OCI-LY3 (cell line): ENCODE results near the gene SMIM22.

Source experiments
- H2AFZ ChIP-seq: fragments of 200-600, 300-600 bp; shearing (Covaris generic); 2 replicates; pipeline ENCODE4 v1.6.0; 2014; ENCODE audit warnings: antibody characterized with exemption, low read depth, low read length
- H3K27ac ChIP-seq: fragments of 200-600, 300-600 bp; sonication (generic); 2 replicates; pipeline ENCODE4 v1.5.1; 2014; ENCODE audit warnings: mild to moderate bottlenecking, low read length, moderate library complexity, mixed read lengths
- H3K27me3 ChIP-seq: fragments of 200-600, 300-600 bp; sonication (generic); 2 replicates; pipeline ENCODE4 v1.6.1; 2014; ENCODE audit warnings: low read depth, low read length, mixed read lengths
- H3K36me3 ChIP-seq: fragments of 200-600, 300-600 bp; sonication (generic); replicated peaks from 2 replicates; pipeline ENCODE3; 2014; ENCODE audit warnings: low read depth, low read length, mixed read lengths
- H3K4me1 ChIP-seq: fragments of 300-600, 200-600 bp; sonication (generic); 2 replicates; pipeline ENCODE4 v1.6.1; 2014; ENCODE audit warnings: low read length, mixed read lengths
- H3K4me2 ChIP-seq: fragments of 200-600, 300-600 bp; sonication (generic); 2 replicates; pipeline ENCODE4 v1.6.1; 2014; ENCODE audit warnings: low read length, mixed read lengths
- H3K4me3 ChIP-seq: fragments of 300-600, 200-600 bp; sonication (generic); 2 replicates; pipeline ENCODE4 v1.5.1; 2014; ENCODE audit warnings: antibody characterized with exemption, mild to moderate bottlenecking, low read length, moderate library complexity
- H3K79me2 ChIP-seq: fragments of 300-600, 200-600 bp; shearing (Covaris generic); 2 replicates; pipeline ENCODE4 v1.6.1; 2014; ENCODE audit warnings: mild to moderate bottlenecking, low read length, mixed read lengths
- H3K9ac ChIP-seq: fragments of 300-600, 200-600 bp; shearing (Covaris generic); 2 replicates; pipeline ENCODE4 v1.6.0; 2014; ENCODE audit warnings: mild to moderate bottlenecking, low read length, moderate library complexity
- H3K9me3 ChIP-seq: fragments of 200-600, 300-600 bp; shearing (Covaris generic); 2 replicates; pipeline ENCODE4 v1.6.1; 2014; ENCODE audit warnings: low read length, mixed read lengths; ENCODE audit not compliant: insufficient read depth
- H4K20me1 ChIP-seq: fragments of 200-600, 300-600 bp; sonication (generic); 2 replicates; pipeline ENCODE4 v1.6.1; 2016; ENCODE audit warnings: low read length, mixed read lengths; ENCODE audit not compliant: insufficient read depth
- CTCF ChIP-seq: fragments of 200-600, 300-600 bp; sonication (generic); IDR thresholded peaks from 2 replicates; pipeline ENCODE4 v1.5.1; 2014; ENCODE audit warnings: antibody characterized with exemption, low read length, low read depth
- EZH2phosphoT487 ChIP-seq: fragments of 200-600 bp; shearing (Covaris generic); IDR thresholded peaks from 2 replicates; pipeline ENCODE4 v1.6.1; 2018; ENCODE audit warnings: antibody characterized with exemption, mixed run types, low read depth

SMIM22 gene

GRCh38 chr16:4828567-4829321 lies 33.6 kb downstream of the SMIM22 start:
- H4K20me1 ChIP-seq: 0 out of 2 replicates have a peak, but pooled peaks cover under 1% of the 10 kb centered on the region
- H3K27ac ChIP-seq: no peak overlapping the region
- H3K36me3 ChIP-seq: peaks cover 64% of the 10 kb centered on the region

GRCh38 chr16:4830408-4830807 lies 35.2 kb downstream of the SMIM22 start:
- peaks cover 67% of the 10 kb centered on the region for H3K36me3 ChIP-seq
- H3K27me3 ChIP-seq: no peaks in the 10 kb centered on the region
- H3K27ac ChIP-seq: no peak overlapping the region
- no peak overlapping the region for H2AFZ ChIP-seq
- no peak overlapping the region for H3K9ac ChIP-seq
- H3K4me2 ChIP-seq: no peak overlapping the region
- H3K79me2 ChIP-seq: peaks cover 18% of the 10 kb centered on the region
- TF ChIP-seq EZH2phosphoT487 (no peak), CTCF (no peak)
- no peaks in the 10 kb centered on the region for H3K9me3 ChIP-seq
- H3K4me1 ChIP-seq: no peaks in the 10 kb centered on the region
- peaks cover 6% of the 10 kb centered on the region; the same call in 1 of the 2 replicates for H4K20me1 ChIP-seq
- no peak overlapping the region for H3K4me3 ChIP-seq

More at GRCh38 chr16:4828567-4829321, 33.6 kb downstream of the SMIM22 start:
- Histone ChIP-seq H2AFZ (no peak overlapping the region), H3K79me2 (0 out of 2 replicates have a peak, but pooled peaks cover 6% of the 10 kb centered on the region), H3K9me3 (no peaks in the 10 kb centered on the region), H3K4me3 (no peak overlapping the region), H3K27me3 (no peaks in the 10 kb centered on the region), H3K9ac (no peak overlapping the region), H3K4me2 (no peak overlapping the region), H3K4me1 (no peaks in the 10 kb centered on the region)
- no peak for TF ChIP-seq CTCF
- TF ChIP-seq EZH2phosphoT487: no peak

- Histone ChIP-seq H3K9ac (no peak overlapping the region), H3K36me3 (peaks cover 68% of the 10 kb centered on the region), H3K4me3 (no peak overlapping the region), H2AFZ (no peak overlapping the region), H3K27me3 (no peaks in the 10 kb centered on the region), H3K79me2 (peaks cover 26% of the 10 kb centered on the region), H3K9me3 (no peaks in the 10 kb centered on the region), H4K20me1 (peaks cover 6% of the 10 kb centered on the region; the same call in 1 of the 2 replicates), H3K4me2 (no peak overlapping the region), H3K4me1 (no peaks in the 10 kb centered on the region), H3K27ac (no peak overlapping the region)
- TF ChIP-seq CTCF (no peak), EZH2phosphoT487 (no peak)
Measured at GRCh38 chr16:4831616-4832015, 36.4 kb downstream of the SMIM22 start.

GRCh38 chr16:4832698-4833343 lies 37.7 kb downstream of the SMIM22 start:
- Histone ChIP-seq H4K20me1 (peaks cover 6% of the 10 kb centered on the region; the same call in 1 of the 2 replicates), H3K9ac (no peak overlapping the region), H3K4me3 (no peak overlapping the region), H3K27ac (no peak overlapping the region), H3K4me1 (no peaks in the 10 kb centered on the region), H2AFZ (no peak overlapping the region), H3K4me2 (no peak overlapping the region), H3K36me3 (peaks cover 67% of the 10 kb centered on the region), H3K79me2 (peaks cover 29% of the 10 kb centered on the region), H3K27me3 (no peaks in the 10 kb centered on the region), H3K9me3 (no peaks in the 10 kb centered on the region)
- TF ChIP-seq EZH2phosphoT487 (no peak), CTCF (no peak)
